HepG2 (cell line): ENCODE results near the gene BCAS3. TPM values are rescaled to one million over a fixed set of nuclear protein-coding genes. Genes with fewer than 3 reads are reported as not detected.

Source experiments
- ATAC-seq: fragments of 200-7000 bp; cut with Tn5 transposase; 3 replicates; pipeline ENCODE4 v1.9.1; 2020; ENCODE audit warnings: mild to moderate bottlenecking, moderate library complexity
- BruUV-seq: library from RNA; stranded (reverse); fragments of 400-500 nt; replicated peaks from 2 replicates; lab custom pipeline; 2021; lab: Mats Ljungman, UMichigan
- CTCF ChIA-PET: fragments of 300-600 bp; formaldehyde crosslinking; extraction: SDS; loops from one replicate; lab custom pipeline; 2021; ENCODE audit warnings: low total read pairs, inconsistent platforms, low intra/inter-chr PET ratio; lab: Yijun Ruan, JAX
- POLR2A ChIA-PET: fragments of 350-600 bp; sonication (Branson Sonifier 250); formaldehyde crosslinking; loops from one replicate; lab custom pipeline; 2020; ENCODE audit warnings: antibody characterized with exemption, inconsistent platforms; lab: Yijun Ruan, JAX
- DNase-seq: peaks from one replicate; pipeline ENCODE4 v3.0.0-alpha.2; 2015; ENCODE audit warnings: low spot score
- FAIRE-seq: peaks from 3 replicates; lab custom pipeline; 2011; peaks lifted over from hg19 to GRCh38; lab: Jason Lieb, UNC
- H2AFZ ChIP-seq: one replicate; pipeline ENCODE4 v1.6.1; 2011; ENCODE audit warnings: low read length, inconsistent platforms
- H3K27ac ChIP-seq: fragments of 300-600 bp; 3 replicates; pipeline ENCODE4 v1.8.0; 2011; ENCODE audit warnings: mixed run types, mild to moderate bottlenecking, mixed read lengths, low read length, inconsistent platforms; ENCODE audit not compliant: insufficient read depth; ENCODE audit errors: extremely low read length
- H3K27me3 ChIP-seq, 2 experiments: fragments of 200-600 bp in 1 of 2; 2 replicates in 1 of 2; 3 replicates in 1 of 2; pipeline versions ENCODE4 v1.6.0 to v1.8.0; 2011; ENCODE audit warnings: low read length in 2 of 2, mild to moderate bottlenecking in 2 of 2, moderate library complexity in 2 of 2, inconsistent platforms in 1 of 2; ENCODE audit not compliant: insufficient read depth in 2 of 2, control insufficient read depth in 1 of 2
- H3K36me3 ChIP-seq, 2 experiments: fragments of 200-600 bp in 1 of 2; replicated peaks in 1 of 2; 2 replicates in 1 of 2; 3 replicates in 1 of 2; pipeline versions ENCODE4 v1.5.1 to v1.8.0; 2011; ENCODE audit warnings: low read length in 2 of 2, inconsistent platforms in 1 of 2; ENCODE audit not compliant: insufficient read depth in 2 of 2, control insufficient read depth in 1 of 2
- H3K4me1 ChIP-seq: 2 replicates; pipeline ENCODE4 v1.5.1; 2012; ENCODE audit warnings: low read length, inconsistent platforms; ENCODE audit not compliant: insufficient read depth
- H3K4me2 ChIP-seq: 2 replicates; pipeline ENCODE4 v1.6.0; 2011; ENCODE audit warnings: low read depth, low read length, inconsistent platforms
- H3K4me3 ChIP-seq, 3 experiments: fragments of 200-600 bp in 1 of 3; sonication (generic), shearing (Covaris generic) in 1 of 3; replicated peaks in 1 of 3; 2 replicates each; pipeline ENCODE4 v1.5.1; 2011 to 2016; ENCODE audit warnings: low read length in 3 of 3, inconsistent platforms in 2 of 3, low read depth in 2 of 3, mild to moderate bottlenecking in 2 of 3, control low read depth in 1 of 3, mixed read lengths in 1 of 3; ENCODE audit not compliant: insufficient read depth in 1 of 3
- H3K79me2 ChIP-seq: one replicate; pipeline ENCODE4 v1.6.1; 2011; ENCODE audit warnings: low read length, inconsistent platforms; ENCODE audit not compliant: insufficient read depth
- H3K9ac ChIP-seq: 2 replicates; pipeline ENCODE4 v1.6.0; 2011; ENCODE audit warnings: mild to moderate bottlenecking, low read depth, low read length, inconsistent platforms; ENCODE audit not compliant: insufficient read depth
- H3K9me3 ChIP-seq: 2 replicates; pipeline ENCODE4 v1.5.1; 2012; ENCODE audit warnings: mild to moderate bottlenecking, low read length
- H4K20me1 ChIP-seq: 2 replicates; pipeline ENCODE4 v1.6.0; 2011; ENCODE audit warnings: inconsistent platforms, mild to moderate bottlenecking, low read length, moderate library complexity; ENCODE audit not compliant: insufficient read depth
- JUND ChIP-seq: sonication (generic); formaldehyde crosslinking; IDR thresholded peaks from 2 replicates; pipeline ENCODE4 v1.8.0; 2022; ENCODE audit warnings: mild to moderate bottlenecking, missing genetic modification reagents
- NBN ChIP-seq: fragments of 450-650 bp; conservative IDR thresholded peaks from 2 replicates; pipeline ENCODE4 v1.6.1; 2017
- NCOA5 ChIP-seq: sonication (generic); formaldehyde crosslinking; IDR thresholded peaks from 2 replicates; pipeline ENCODE4 v1.4.0; 2020; ENCODE audit warnings: missing genetic modification reagents
- POGZ ChIP-seq: sonication (generic); formaldehyde crosslinking; IDR thresholded peaks from 2 replicates; pipeline ENCODE4 v1.4.0; 2020; ENCODE audit warnings: mild to moderate bottlenecking, missing genetic modification reagents
- RFX5 ChIP-seq: IDR thresholded peaks from 2 replicates; pipeline ENCODE4 v1.6.1; 2011; ENCODE audit warnings: low read depth, low read length, improper control_type of control experiment
- ZNF510 ChIP-seq: sonication (generic); formaldehyde crosslinking; IDR thresholded peaks from 2 replicates; pipeline ENCODE4 v1.4.0; 2020; ENCODE audit warnings: low read depth, mild to moderate bottlenecking, missing genetic modification reagents
- ZNF766 ChIP-seq: sonication (generic); formaldehyde crosslinking; IDR thresholded peaks from 2 replicates; pipeline ENCODE4 v1.5.0; 2020; ENCODE audit warnings: missing genetic modification reagents, borderline replicate concordance
- WGBS: methylation state at CpG from one replicate; pipeline ENCODE4 v1.1.6; 2017; ENCODE audit warnings: low lambda C conversion rate; 5-methylcytosine and 5-hydroxymethylcytosine counted together
- in situ Hi-C: cut with HindIII; loops from 2 replicates; pipeline ENCODE4 v1.10.0; 2017; ENCODE audit warnings: low pct_unique_long_range_greater_than_20kb; ENCODE audit not compliant: extremely low pct_ligation_motif_present
- intact Hi-C: fragments of 100-400 bp; cut with micrococcal nuclease; formaldehyde crosslinking; loops from one replicate; pipeline ENCODE4 v1.10.0; 2022; ENCODE audit not compliant: unreplicated experiment
- polyA plus RNA-seq, 8 experiments: library from polyadenylated mRNA; depleted of rRNA in 3 of 8; stranded (reverse) in 7 of 8; unstranded in 1 of 8; fragments of >200 nt; fragmentation: Illumina TruSeq in 4 of 8; extraction: Trizol in 4 of 8; gene quantifications; 2 replicates each; pipeline versions ENCODE4 v1.2.1 to v1.2.3, GENCODE V29; 2011 to 2016; ENCODE audit warnings: low read depth in 4 of 8, missing spikeins in 1 of 8, mixed read lengths in 1 of 8; ENCODE audit not compliant: insufficient read depth in 1 of 8
- total RNA-seq, 5 experiments: library from RNA; depleted of rRNA; stranded (reverse); fragments of >200 nt; fragmentation: Illumina TruSeq; extraction: Trizol; gene quantifications; 2 replicates each; pipeline ENCODE4 v1.2.3, GENCODE V29; 2016; ENCODE audit warnings: low read depth in 1 of 5
- TF ChIP-seq, protein P1 (sequence below): sonication (generic); formaldehyde crosslinking; IDR thresholded peaks from 2 replicates; pipeline ENCODE4 v1.4.0; 2020; ENCODE audit warnings: missing genetic modification reagents
- TF ChIP-seq, protein P2 (sequence below): sonication (generic); formaldehyde crosslinking; conservative IDR thresholded peaks from 2 replicates; pipeline ENCODE4 v1.8.1; 2023; ENCODE audit warnings: missing genetic modification reagents

BCAS3 gene
- total and polyA plus RNA-seq, 2 of the 13 experiments (the other 11 are each of a cell fraction or from before 2014, with no cell fraction given) = 10.7 to 11.2 TPM

DNA sequence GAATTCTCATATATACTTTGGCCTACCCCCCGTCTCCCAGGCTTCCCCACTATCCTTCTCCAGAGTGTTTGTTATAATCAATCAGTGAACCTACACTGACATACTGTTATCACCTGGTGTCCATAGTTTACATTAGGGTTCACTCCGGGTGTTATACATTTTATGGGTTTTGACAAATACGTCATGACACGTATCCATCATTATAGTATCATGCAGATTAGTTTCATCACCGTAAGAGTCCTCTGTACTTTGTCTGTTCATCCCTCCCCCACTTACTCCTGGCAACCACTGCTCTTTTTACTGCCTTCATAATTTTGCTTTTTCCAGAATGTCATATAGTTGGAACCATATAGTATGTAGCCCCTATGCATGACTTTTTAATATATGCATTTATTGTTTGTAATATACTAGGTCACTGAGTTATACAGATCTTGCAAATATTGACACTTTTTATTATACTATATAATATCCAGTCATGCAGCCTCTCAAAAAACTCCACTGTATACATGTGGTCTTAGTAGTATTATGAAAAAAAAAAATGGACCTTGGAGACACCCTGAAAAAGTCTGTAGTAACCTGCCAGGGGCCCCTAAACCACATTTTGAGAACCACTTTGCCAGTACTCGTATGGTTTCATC, 49.3 kb upstream of the BCAS3 start:
- H3K27ac ChIP-seq = no peak overlapping the region
- POLR2A ChIA-PET = no interaction called here
- no peak overlapping the region for H3K4me3 ChIP-seq
- no peaks in the 10 kb centered on the region for H4K20me1 ChIP-seq
- CTCF ChIA-PET = no interaction called here
- TF ChIP-seq ZNF766 (CRISPR knock-in tag) (no peak), RFX5 (no peak), ZNF510 (no peak), NBN (no peak), NCOA5 (CRISPR knock-in tag) (no peak), POGZ (CRISPR knock-in tag) (no peak), JUND (no peak)
- TF ChIP-seq, protein P1, sequence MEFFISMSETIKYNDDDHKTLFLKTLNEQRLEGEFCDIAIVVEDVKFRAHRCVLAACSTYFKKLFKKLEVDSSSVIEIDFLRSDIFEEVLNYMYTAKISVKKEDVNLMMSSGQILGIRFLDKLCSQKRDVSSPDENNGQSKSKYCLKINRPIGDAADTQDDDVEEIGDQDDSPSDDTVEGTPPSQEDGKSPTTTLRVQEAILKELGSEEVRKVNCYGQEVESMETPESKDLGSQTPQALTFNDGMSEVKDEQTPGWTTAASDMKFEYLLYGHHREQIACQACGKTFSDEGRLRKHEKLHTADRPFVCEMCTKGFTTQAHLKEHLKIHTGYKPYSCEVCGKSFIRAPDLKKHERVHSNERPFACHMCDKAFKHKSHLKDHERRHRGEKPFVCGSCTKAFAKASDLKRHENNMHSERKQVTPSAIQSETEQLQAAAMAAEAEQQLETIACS (CRISPR knock-in tag) = no peak
- TF ChIP-seq, protein P2, sequence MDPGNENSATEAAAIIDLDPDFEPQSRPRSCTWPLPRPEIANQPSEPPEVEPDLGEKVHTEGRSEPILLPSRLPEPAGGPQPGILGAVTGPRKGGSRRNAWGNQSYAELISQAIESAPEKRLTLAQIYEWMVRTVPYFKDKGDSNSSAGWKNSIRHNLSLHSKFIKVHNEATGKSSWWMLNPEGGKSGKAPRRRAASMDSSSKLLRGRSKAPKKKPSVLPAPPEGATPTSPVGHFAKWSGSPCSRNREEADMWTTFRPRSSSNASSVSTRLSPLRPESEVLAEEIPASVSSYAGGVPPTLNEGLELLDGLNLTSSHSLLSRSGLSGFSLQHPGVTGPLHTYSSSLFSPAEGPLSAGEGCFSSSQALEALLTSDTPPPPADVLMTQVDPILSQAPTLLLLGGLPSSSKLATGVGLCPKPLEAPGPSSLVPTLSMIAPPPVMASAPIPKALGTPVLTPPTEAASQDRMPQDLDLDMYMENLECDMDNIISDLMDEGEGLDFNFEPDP (CRISPR knock-in tag) = no peak
- TF ChIP-seq, all 625 proteins: peak for 0
- Histone ChIP-seq H3K36me3 (peaks cover 9 to 35% of the 10 kb centered on the region in 2 experiments), H3K4me1 (peaks cover 8% of the 10 kb centered on the region), H3K79me2 (peaks cover 11% of the 10 kb centered on the region), H3K27me3 (no peaks in the 10 kb centered on the region), H2AFZ (no peak overlapping the region), H3K9ac (no peak overlapping the region), H3K9me3 (no peaks in the 10 kb centered on the region), H3K4me2 (no peak overlapping the region)
- in situ Hi-C loops (no loop called here), intact Hi-C loops (no loop called here)
- DNase-seq = no peak
- FAIRE-seq = no peak
- WGBS = 96% methylated on average over 6 of the region's 6 CpGs
- no peak for ATAC-seq
- no TSS peak for BruUV-seq
